Heart right ventricle (tissue), 16 donors: ENCODE measurements around the gene TBC1D22A. TPM values are rescaled to one million over a fixed set of nuclear protein-coding genes. Genes with fewer than 3 reads are reported as not detected.

Source experiments
- ATAC-seq, 8 donors: fragments of 200-7000 bp; cut with Tn5 transposase; one replicate each; pipeline ENCODE4 v1.9.1; 2020; ENCODE audit warnings: mild to moderate bottlenecking in 8 of 8, moderate library complexity in 8 of 8, moderate number of reproducible peaks in 1 of 8
- DNase-seq, 2 donors: peaks; one replicate each; pipeline ENCODE4 v3.0.0-alpha.2; 2020
- H3K27ac ChIP-seq, 10 donors: fragments of 200-600 bp; sonication (generic) in 2 of 10; one replicate each; pipeline versions ENCODE4 v1.5.0 to v1.8.0; 2020 to 2022; ENCODE audit warnings: mild to moderate bottlenecking in 3 of 10
- H3K27me3 ChIP-seq, 7 donors: fragments of 200-600 bp; one replicate each; pipeline ENCODE4 v1.8.0; 2021 to 2022; ENCODE audit warnings: mild to moderate bottlenecking in 2 of 7
- H3K36me3 ChIP-seq, 9 donors: fragments of 200-600 bp; sonication (generic) in 1 of 9; one replicate each; pipeline versions ENCODE4 v1.5.0 to v1.8.0; 2020 to 2022; ENCODE audit warnings: mild to moderate bottlenecking in 2 of 9
- H3K4me1 ChIP-seq, 9 donors: fragments of 200-600 bp; sonication (generic) in 1 of 9; one replicate each; pipeline versions ENCODE4 v1.5.0 to v1.8.0; 2020 to 2022; ENCODE audit warnings: mild to moderate bottlenecking in 4 of 9
- H3K4me3 ChIP-seq, 10 donors: fragments of 200-600 bp; sonication (generic) in 2 of 10; one replicate each; pipeline versions ENCODE4 v1.5.0 to v1.8.0; 2020 to 2022; ENCODE audit warnings: mild to moderate bottlenecking in 7 of 10, moderate library complexity in 2 of 10
- H3K9me3 ChIP-seq, 11 donors: fragments of 200-600 bp in 10 of 11; sonication (generic) in 2 of 11; one replicate each; pipeline versions ENCODE4 v1.5.0 to v1.8.0; 2013 to 2022; ENCODE audit warnings: mild to moderate bottlenecking in 2 of 11, control low read depth in 1 of 11, moderate library complexity in 1 of 11
- CTCF ChIP-seq, 9 donors: fragments of 200-600 bp; sonication (generic) in 2 of 9; IDR thresholded peaks; one replicate each; pipeline versions ENCODE4 v1.5.0 to v1.8.0; 2021 to 2022; ENCODE audit warnings: antibody characterized with exemption in 9 of 9, mild to moderate bottlenecking in 5 of 9, moderate library complexity in 1 of 9
- WGBS, 2 donors: extraction: QIAGEN DNeasy Blood & Tissue Kit; methylation state at CpG; one replicate each; pipeline ENCODE4 v1.1.7; 2013; ENCODE audit warnings: inconsistent platforms in 1 of 2; 5-methylcytosine and 5-hydroxymethylcytosine counted together
- intact Hi-C, 10 donors: fragments of 100-400 bp; cut with DNase I; formaldehyde crosslinking; loops; one replicate each; pipeline versions ENCODE4 v1.11.1 to v1.14.2; 2022
- polyA plus RNA-seq, 2 donors: library from polyadenylated mRNA; stranded (reverse); fragments of 200-250 nt; gene quantifications; one replicate each; pipeline ENCODE4 v1.2.3, GENCODE V29; 2013
- total RNA-seq, 10 donors: library from RNA; stranded (reverse); fragmentation: NEBNext Ultra II Directional in 3 of 10; extraction: Animal tissue kit (Norgen Biotek cat#: 25700) in 3 of 10; gene quantifications; one replicate each; pipeline versions ENCODE4 v1.2.1 to v1.2.4, GENCODE V29; 2021 to 2023
- donor health status: Arrhythmogenic right ventricular cardiomyopathy.
- donor health status: ischemic (EF 13 %, LVEDD 7.1; RV severe dilation, severe dysfunction).
- donor health status: healthy with polysubstance abuse.
- donor health status: DM: no; HTN: yes; CAD: no.
- donor health status: DM: no; HTN: no; CAD: no.
- donor health status: ischemic (EF 25% LVEDD 6.9; RV normal size, moderate dysfunction).
- donor health status: ischemic (EF 25% LVEDD 5.7; RV mildly dilated, moderate dysfunction).
- donor health status: healthy.
- donor health status: DM: yes; HTN: yes; CAD: no.
- donor health status: Ischemic cardiomyopathy.
- donor health status: ischemic (EF 35%, LVEDD 5.7; RV mildly dilated, moderate dysfunction).
- donor health status: nonischemic (EF 11% LVEDD 7.7; RV severe dilation, severe dysfunction).
- donor health status: DM: yes; HTN: yes; CAD: no.
- donor health status: PGD.
- donor health status: ischemic (EF 29% LVEDD 5.4; RV normal size, mild dysfunction).
- donor health status: nonischemic (EF 23%, LVEDD 6.1; RV moderate dilation, normal function).

The TBC1D22A gene
- total and polyA plus RNA-seq, 12 donors: 7.2 to 27.9 (median 17.9) TPM

DNA sequence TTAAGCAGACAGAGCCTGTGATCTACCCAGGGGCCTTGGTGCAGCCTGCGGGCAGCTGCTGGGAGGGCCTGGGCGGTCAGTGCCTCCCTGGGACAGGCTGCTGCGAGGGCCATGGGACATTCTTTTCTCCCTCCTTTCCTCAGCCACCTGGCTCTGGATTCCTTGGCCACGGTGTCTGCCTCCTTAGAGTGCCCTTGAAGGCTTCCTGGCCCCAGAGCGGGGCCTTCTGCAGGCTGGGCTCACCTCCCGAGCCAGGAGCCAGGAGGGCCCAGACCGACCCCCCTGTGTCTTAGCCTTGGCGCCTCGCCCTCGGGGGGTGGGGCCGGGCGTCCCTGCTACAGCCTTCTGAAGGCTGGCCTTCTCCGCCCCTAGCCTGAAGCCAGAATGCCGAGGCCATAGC lies 231.2 kb downstream of the TBC1D22A start:
- TF ChIP-seq CTCF (IDR thresholded peaks at IDR 0.05): no peak
- Histone ChIP-seq H3K4me1 (peaks cover 0 to 22% (median 7%) of the 10 kb centered on the region in 9 donors), H3K9me3 (no peaks in the 10 kb centered on the region), H3K27ac (no peak overlapping the region), H3K36me3 (peaks cover 0 to 53% (median 0%) of the 10 kb centered on the region in 9 donors), H3K4me3 (no peak overlapping the region), H3K27me3 (no peaks in the 10 kb centered on the region)
- WGBS, 2 donors: 51 to 55% methylated on average over 14 of the region's 14 CpGs
- DNase-seq (no peak), ATAC-seq (peak in 4 of 8 donors; percentile 32 to 49 (median 38))
- intact Hi-C loops: loop anchor here in 1 of 10 donors (10.0 kb wide), 1 partner anchor 109 kb away; no protein-coding TSS in a partner anchor

DNA sequence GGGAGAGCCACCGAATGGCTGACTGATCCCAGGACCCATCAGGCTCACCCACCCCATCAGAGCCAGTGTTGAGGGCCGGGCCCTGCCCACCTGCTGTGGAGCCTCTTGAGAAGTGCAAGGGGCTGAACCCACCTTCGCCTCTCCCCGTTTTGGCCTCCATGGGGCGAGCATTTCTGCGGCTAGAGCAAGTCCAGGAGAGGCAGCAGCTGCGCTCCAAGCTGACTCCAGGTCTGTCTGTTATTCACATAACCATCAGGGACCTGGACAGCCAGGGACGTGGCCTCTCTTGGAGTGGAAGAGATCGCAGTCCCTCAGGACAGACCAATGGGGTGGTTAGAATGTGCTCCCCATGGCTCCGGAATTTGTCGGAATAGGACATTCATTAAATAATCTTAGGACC lies 231.8 kb downstream of the TBC1D22A start:
- WGBS, 2 donors: 90 to 93% methylated on average over 11 of the region's 11 CpGs
- Histone ChIP-seq H3K4me1 (peaks cover 0 to 22% (median 7%) of the 10 kb centered on the region in 9 donors), H3K36me3 (peaks cover 0 to 60% (median 0%) of the 10 kb centered on the region in 9 donors), H3K27me3 (no peaks in the 10 kb centered on the region), H3K9me3 (no peaks in the 10 kb centered on the region), H3K4me3 (no peak overlapping the region), H3K27ac (no peak overlapping the region)
- DNase-seq (no peak), ATAC-seq (no peak)
- intact Hi-C loops: loop anchor here in 1 of 10 donors (10.0 kb wide), 1 partner anchor 109 kb away; no protein-coding TSS in a partner anchor
- no peak for TF ChIP-seq CTCF (IDR thresholded peaks at IDR 0.05)

- Histone ChIP-seq H3K36me3 (peaks cover 0 to 67% (median 0%) of the 10 kb centered on the region in 9 donors), H3K4me3 (no peak overlapping the region), H3K27ac (no peak overlapping the region), H3K9me3 (no peaks in the 10 kb centered on the region), H3K4me1 (peaks cover 0 to 22% (median 7%) of the 10 kb centered on the region in 9 donors), H3K27me3 (no peaks in the 10 kb centered on the region)
- 88 to 93% methylated on average over 13 of the region's 13 CpGs for WGBS, 2 donors
- no peak for TF ChIP-seq CTCF (IDR thresholded peaks at IDR 0.05)
- intact Hi-C loops: loop anchor here in 1 of 10 donors (10.0 kb wide), 1 partner anchor 110 kb away; no protein-coding TSS in a partner anchor
- DNase-seq (no peak), ATAC-seq (no peak)
These were observed 232.5 kb downstream of the TBC1D22A start for GRCh38 chr22:46994983-46995382.

DNA sequence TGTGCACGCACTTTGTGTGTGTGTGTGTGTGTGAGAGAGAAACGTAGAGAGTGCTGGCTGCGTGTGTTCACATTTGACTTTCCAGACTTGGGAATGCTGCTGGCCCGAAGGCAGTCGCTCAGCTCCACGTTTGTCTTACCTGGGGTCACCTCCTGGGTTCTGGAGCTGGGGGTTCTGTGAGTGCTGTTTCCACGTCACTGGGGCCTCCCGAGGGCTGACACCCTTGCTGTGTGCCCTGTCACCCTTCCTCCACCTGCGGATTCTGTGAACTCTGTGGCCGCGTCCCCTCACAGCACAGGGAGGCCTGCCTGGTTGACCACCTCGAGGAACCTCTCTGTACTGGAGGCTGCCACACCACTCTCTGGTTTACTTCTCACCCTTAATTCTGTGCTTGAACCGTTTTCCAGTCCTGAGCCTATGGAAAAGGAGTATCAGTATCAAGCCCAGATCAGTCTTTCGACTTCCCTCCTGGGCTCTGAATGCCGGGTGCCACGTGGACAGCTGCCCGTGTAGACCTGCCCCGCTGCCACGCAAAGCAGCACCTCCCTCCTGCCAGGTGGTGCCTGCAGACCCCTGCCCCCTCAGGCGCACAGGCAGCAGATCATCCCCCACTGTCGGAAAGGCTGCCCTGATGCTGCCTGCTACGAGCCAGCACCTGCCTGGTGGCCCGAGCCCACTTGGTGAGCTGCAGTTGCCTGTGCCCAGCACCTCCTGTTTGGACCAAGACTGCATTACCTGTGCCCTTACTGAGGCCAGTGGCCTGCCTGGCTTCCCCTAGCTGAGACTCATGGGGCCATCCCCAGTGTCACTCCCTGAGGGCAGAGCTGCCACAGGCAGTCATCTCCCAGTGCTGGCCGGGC lies 233.3 kb downstream of the TBC1D22A start:
- Histone ChIP-seq H3K4me1 (peaks cover 0 to 22% (median 7%) of the 10 kb centered on the region in 9 donors), H3K27me3 (no peaks in the 10 kb centered on the region), H3K9me3 (no peaks in the 10 kb centered on the region), H3K36me3 (peaks cover 0 to 65% (median 0%) of the 10 kb centered on the region in 9 donors), H3K4me3 (no peak overlapping the region), H3K27ac (no peak overlapping the region)
- DNase-seq (no peak), ATAC-seq (peak in 3 of 8 donors; percentile 18 to 40 (median 22))
- 95 to 96% methylated on average over 24 of the region's 24 CpGs for WGBS, 2 donors
- no peak for TF ChIP-seq CTCF (IDR thresholded peaks at IDR 0.05)
- intact Hi-C loops: loop anchor here in 1 of 10 donors (10.0 kb wide), 1 partner anchor 111 kb away; no protein-coding TSS in a partner anchor
